ENCODE data around the gene MUC4. TPM values are rescaled to one million over a fixed set of nuclear protein-coding genes. Genes with fewer than 3 reads are reported as not detected.

MUC4 gene
- polyA plus RNA-seq, 1 experiment = not detected

DNA sequence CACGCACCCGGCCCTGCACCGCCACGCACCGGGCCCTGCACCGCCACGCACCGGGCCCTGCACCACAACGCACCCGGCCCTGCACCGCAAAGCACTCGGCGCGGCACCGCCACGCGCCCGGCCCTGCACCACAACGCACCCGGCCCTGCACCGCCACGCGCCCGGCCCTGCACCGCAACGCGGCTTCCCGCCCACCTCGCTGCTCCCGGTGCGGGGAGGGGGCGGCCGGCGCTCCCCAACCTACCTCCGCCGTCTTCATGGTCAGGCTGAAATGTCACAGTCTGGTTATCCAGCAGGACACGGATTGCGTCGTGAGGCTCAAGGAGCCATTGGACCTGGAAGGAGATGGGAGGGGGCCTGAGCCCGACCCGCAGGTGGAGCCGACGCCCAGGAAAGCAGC, 49.1 kb downstream of the MUC4 start:
- Histone ChIP-seq H3K27me3 (ENCODE audit: control insufficient read depth, insufficient read depth, low read length) (peaks cover 41% of the 10 kb centered on the region), H3K4me3 (ENCODE audit: low read depth, low read length) (no peak overlapping the region), H3K9me3 (ENCODE audit: control insufficient read depth, insufficient read depth, low read length) (peaks cover 7% of the 10 kb centered on the region; the same call in 1 of the 2 replicates), H3K27ac (ENCODE audit: low read depth, low read length) (no peak overlapping the region)
- POLR2A ChIA-PET = no interaction called here
- TF ChIP-seq, protein P1, sequence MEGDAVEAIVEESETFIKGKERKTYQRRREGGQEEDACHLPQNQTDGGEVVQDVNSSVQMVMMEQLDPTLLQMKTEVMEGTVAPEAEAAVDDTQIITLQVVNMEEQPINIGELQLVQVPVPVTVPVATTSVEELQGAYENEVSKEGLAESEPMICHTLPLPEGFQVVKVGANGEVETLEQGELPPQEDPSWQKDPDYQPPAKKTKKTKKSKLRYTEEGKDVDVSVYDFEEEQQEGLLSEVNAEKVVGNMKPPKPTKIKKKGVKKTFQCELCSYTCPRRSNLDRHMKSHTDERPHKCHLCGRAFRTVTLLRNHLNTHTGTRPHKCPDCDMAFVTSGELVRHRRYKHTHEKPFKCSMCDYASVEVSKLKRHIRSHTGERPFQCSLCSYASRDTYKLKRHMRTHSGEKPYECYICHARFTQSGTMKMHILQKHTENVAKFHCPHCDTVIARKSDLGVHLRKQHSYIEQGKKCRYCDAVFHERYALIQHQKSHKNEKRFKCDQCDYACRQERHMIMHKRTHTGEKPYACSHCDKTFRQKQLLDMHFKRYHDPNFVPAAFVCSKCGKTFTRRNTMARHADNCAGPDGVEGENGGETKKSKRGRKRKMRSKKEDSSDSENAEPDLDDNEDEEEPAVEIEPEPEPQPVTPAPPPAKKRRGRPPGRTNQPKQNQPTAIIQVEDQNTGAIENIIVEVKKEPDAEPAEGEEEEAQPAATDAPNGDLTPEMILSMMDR (IDR thresholded peaks at IDR 0.05; ENCODE audit: low read depth, low read length) = no peak
- no peak for DNase-seq (ENCODE audit: low read depth, low spot score)
- CTCF ChIA-PET = no interaction called here

DNA sequence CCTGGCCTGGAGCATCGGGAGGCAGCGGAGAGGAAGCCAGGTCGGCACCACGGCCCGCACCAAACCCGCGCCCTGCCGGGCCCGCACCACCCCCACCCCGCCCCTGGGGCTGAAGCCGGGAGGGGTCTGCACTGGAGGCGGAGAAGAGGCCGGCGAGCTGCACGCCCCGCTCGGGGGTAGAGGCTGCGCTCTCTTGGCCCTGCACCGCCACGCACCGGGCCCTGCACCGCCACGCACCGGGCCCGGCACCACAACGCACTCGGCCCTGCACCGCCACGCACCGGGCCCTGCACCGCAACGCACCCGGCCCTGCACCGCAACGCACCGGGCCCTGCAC, 49.5 kb downstream of the MUC4 start:
- Histone ChIP-seq H3K27me3 (ENCODE audit: control insufficient read depth, insufficient read depth, low read length) (peaks cover 44% of the 10 kb centered on the region), H3K4me3 (ENCODE audit: low read depth, low read length) (no peak overlapping the region), H3K27ac (ENCODE audit: low read depth, low read length) (no peak overlapping the region), H3K9me3 (ENCODE audit: control insufficient read depth, insufficient read depth, low read length) (peaks cover 7% of the 10 kb centered on the region; the same call in 1 of the 2 replicates)
- DNase-seq (ENCODE audit: low read depth, low spot score) = no peak
- TF ChIP-seq, protein P1 (IDR thresholded peaks at IDR 0.05; ENCODE audit: low read depth, low read length) = no peak
- POLR2A ChIA-PET = no interaction called here
- CTCF ChIA-PET = no interaction called here

DNA sequence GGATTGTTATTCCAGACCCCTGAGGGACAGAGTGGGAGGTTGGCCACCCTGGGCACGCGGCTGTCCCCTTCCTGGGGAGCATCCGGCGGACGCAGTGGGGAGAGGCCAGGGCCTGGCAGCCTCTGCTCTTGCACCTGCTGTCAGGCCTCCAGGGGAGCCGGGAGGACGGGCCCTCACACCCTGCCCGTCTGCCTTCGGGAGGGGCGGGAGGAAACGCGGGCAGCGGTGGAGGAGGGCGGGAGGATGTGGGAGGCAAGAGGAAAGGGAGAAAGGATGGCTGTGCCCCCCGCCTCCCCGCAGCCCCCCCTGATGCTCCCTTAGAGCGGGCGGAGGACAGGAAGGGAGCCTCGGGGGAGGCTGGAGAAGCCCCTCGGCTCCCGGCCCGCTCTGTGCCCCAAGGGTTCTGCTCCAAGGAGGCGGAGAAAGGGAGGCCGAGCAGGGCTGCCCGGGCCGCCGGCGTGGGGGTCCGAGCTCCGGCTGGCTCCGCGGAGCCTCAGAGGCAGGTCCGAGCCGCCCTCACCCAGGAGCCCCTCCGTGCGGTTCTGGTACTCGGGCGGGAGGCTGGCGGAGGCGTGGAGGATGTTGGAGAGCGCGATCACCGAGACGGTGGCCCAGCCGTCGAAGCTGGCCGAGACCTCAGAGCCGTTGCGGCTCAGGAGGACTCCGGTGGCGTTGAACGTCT, 50.0 kb downstream of the MUC4 start:
- Histone ChIP-seq H3K9me3 (ENCODE audit: control insufficient read depth, insufficient read depth, low read length) (peaks cover 5% of the 10 kb centered on the region; the same call in 1 of the 2 replicates), H3K27ac (ENCODE audit: low read depth, low read length) (no peak overlapping the region), H3K27me3 (ENCODE audit: control insufficient read depth, insufficient read depth, low read length) (peaks cover 49% of the 10 kb centered on the region), H3K4me3 (ENCODE audit: low read depth, low read length) (no peak overlapping the region)
- no peak for DNase-seq (ENCODE audit: low read depth, low spot score)
- ChIA-PET POLR2A (no interaction called here), CTCF (no interaction called here)
- TF ChIP-seq, protein P1 (IDR thresholded peaks at IDR 0.05; ENCODE audit: low read depth, low read length) = no peak

DNA sequence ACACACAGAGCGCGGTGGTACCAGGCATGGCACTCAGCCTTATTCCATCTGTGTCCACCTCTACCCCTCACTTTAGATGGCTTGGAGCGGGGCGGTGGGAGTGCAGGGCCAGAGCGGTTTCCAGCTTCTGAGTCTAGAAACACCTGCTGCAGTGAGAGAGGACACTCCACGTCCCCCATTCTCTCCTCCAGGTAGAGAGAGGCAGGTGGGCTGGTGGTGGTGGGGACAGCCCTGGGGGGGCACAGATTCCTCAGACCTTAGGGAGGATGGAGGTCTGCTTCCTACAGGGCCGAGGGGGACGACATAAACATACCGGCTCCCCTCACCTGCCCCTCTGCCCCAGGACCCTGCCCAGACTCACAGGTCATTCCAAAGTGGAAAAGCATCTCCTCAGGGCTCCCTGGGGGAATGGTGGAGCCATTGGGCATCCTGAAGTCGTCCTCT, 50.6 kb downstream of the MUC4 start:
- H3K4me3 ChIP-seq (ENCODE audit: low read depth, low read length) = no peak overlapping the region
- H3K9me3 ChIP-seq (ENCODE audit: control insufficient read depth, insufficient read depth, low read length) = no peaks in the 10 kb centered on the region; the same call in 1 of the 2 replicates
- peaks cover 52% of the 10 kb centered on the region for H3K27me3 ChIP-seq (ENCODE audit: control insufficient read depth, insufficient read depth, low read length)
- no peak overlapping the region for H3K27ac ChIP-seq (ENCODE audit: low read depth, low read length)
- ChIA-PET POLR2A (no interaction called here), CTCF (no interaction called here)
- DNase-seq (ENCODE audit: low read depth, low spot score) = no peak
- TF ChIP-seq, protein P1 (IDR thresholded peaks at IDR 0.05; ENCODE audit: low read depth, low read length) = no peak

DNA sequence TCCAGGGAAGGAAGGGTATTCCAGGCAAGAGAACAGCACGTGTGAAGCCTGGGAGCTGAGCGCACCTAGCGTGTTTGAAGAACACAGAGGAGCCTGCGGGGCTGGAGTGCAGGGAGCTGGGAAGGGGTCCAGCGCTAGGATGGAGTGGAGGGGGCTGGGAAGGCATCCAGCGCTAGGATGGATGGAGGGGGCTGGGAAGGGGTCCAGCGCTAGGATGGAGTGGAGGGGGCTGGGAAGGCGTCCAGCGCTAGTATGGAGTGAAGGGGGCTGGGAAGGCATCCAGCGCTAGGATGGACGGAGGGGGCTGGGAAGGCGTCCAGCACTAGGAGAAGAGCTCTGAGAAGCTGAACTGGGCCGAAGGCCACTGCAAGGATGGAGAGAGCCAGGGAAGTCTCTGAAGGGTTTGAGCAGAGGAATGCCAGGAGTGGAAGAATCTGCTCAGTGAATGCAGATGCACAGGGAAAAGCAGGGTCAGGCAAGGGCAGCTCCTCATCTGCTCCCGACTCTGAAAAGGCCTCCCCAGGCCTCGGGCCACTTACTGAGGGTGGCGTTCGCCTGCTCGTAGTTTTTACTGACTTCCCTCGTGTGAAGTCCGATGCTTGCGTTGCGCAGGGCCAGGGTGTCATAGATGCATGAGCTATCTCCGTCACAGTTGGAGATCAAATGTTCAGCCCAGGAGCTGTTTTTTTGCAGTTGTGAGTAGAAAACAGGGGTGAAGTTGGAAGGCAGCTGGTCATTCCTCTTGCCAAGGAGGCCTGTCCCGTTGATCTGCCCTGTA, 51.2 kb downstream of the MUC4 start:
- Histone ChIP-seq H3K4me3 (ENCODE audit: low read depth, low read length) (no peak overlapping the region), H3K9me3 (ENCODE audit: control insufficient read depth, insufficient read depth, low read length) (no peaks in the 10 kb centered on the region; the same call in 1 of the 2 replicates), H3K27me3 (ENCODE audit: control insufficient read depth, insufficient read depth, low read length) (peaks cover 56% of the 10 kb centered on the region), H3K27ac (ENCODE audit: low read depth, low read length) (no peak overlapping the region)
- POLR2A ChIA-PET = no interaction called here
- CTCF ChIA-PET = no interaction called here
- TF ChIP-seq, protein P1 (IDR thresholded peaks at IDR 0.05; ENCODE audit: low read depth, low read length) = no peak
- DNase-seq (ENCODE audit: low read depth, low spot score) = no peak
